Thoracic aorta (tissue), 2 donors: Measurements from ENCODE around the gene CHD9. TPM values are rescaled to one million over a fixed set of nuclear protein-coding genes. Genes with fewer than 3 reads are reported as not detected.

Experiments used
- ATAC-seq: fragments of 150-250 bp; one replicate; pipeline ENCODE4 v1.8.0; 2017; ENCODE audit warnings: low read depth; ENCODE audit not compliant: insufficient number of reproducible peaks, low FRiP score
- DNase-seq: peaks from one replicate; pipeline ENCODE4 v3.0.0-alpha.2; 2020; ENCODE audit warnings: low spot score
- H3K27ac ChIP-seq, 2 donors: fragments of 200-600 bp; sonication (generic); 1 replicate in 1 of 2; 2 replicates in 1 of 2; pipeline ENCODE4 v1.5.1; 2016; ENCODE audit warnings: mild to moderate bottlenecking in 2 of 2, moderate library complexity in 2 of 2
- H3K27me3 ChIP-seq: fragments of 200-600 bp; sonication (generic); replicated peaks from 2 replicates; pipeline ENCODE4 v1.6.0; 2016; ENCODE audit warnings: mild to moderate bottlenecking; ENCODE audit not compliant: insufficient read depth
- H3K36me3 ChIP-seq: fragments of 200-600 bp; sonication (generic); one replicate; pipeline ENCODE4 v1.5.1; 2016
- H3K4me1 ChIP-seq, 2 donors: fragments of 200-600 bp; sonication (generic); 1 replicate in 1 of 2; 2 replicates in 1 of 2; pipeline versions ENCODE4 v1.5.1 to v1.6.0; 2016; ENCODE audit warnings: low read depth in 2 of 2, mild to moderate bottlenecking in 1 of 2; ENCODE audit not compliant: control insufficient read depth in 1 of 2
- H3K4me3 ChIP-seq: fragments of 200-600 bp; sonication (generic); 2 replicates; pipeline ENCODE4 v1.5.1; 2016; ENCODE audit warnings: mild to moderate bottlenecking
- H3K9me3 ChIP-seq: fragments of 200-600 bp; sonication (generic); 2 replicates; pipeline ENCODE4 v1.5.1; 2016
- total RNA-seq, 2 donors: library from RNA; depleted of rRNA; stranded (reverse); fragments of >200 nt; gene quantifications; one replicate each; pipeline versions ENCODE4 v1.1.0 to v1.2.3, GENCODE V29; 2016
- TF ChIP-seq, protein P1 (sequence below): fragments of 200-600 bp; sonication (generic); IDR thresholded peaks from one replicate; pipeline ENCODE4 v1.5.1; 2019; ENCODE audit warnings: antibody characterized with exemption

CHD9 gene
- total RNA-seq, 2 donors from 2014 or later = 71.3 to 152 TPM

- no peak for ATAC-seq
- Histone ChIP-seq H3K4me1 (peaks cover 0 to 4% of the 10 kb centered on the region in 2 donors), H3K9me3 (no peaks in the 10 kb centered on the region), H3K4me3 (no peak overlapping the region), H3K27me3 (no peaks in the 10 kb centered on the region), H3K36me3 (no peaks in the 10 kb centered on the region), H3K27ac (no peak overlapping the region)
- TF ChIP-seq, protein P1, sequence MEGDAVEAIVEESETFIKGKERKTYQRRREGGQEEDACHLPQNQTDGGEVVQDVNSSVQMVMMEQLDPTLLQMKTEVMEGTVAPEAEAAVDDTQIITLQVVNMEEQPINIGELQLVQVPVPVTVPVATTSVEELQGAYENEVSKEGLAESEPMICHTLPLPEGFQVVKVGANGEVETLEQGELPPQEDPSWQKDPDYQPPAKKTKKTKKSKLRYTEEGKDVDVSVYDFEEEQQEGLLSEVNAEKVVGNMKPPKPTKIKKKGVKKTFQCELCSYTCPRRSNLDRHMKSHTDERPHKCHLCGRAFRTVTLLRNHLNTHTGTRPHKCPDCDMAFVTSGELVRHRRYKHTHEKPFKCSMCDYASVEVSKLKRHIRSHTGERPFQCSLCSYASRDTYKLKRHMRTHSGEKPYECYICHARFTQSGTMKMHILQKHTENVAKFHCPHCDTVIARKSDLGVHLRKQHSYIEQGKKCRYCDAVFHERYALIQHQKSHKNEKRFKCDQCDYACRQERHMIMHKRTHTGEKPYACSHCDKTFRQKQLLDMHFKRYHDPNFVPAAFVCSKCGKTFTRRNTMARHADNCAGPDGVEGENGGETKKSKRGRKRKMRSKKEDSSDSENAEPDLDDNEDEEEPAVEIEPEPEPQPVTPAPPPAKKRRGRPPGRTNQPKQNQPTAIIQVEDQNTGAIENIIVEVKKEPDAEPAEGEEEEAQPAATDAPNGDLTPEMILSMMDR = no peak
- DNase-seq = no peak
Measured at GRCh38 chr16:53115773-53116172, 61.0 kb downstream of the CHD9 start.

GRCh38 chr16:53121043-53121620 is 66.3 kb downstream of the CHD9 start:
- H3K27ac ChIP-seq = no peak overlapping the region
- DNase-seq (no peak), ATAC-seq (no peak)
- no peaks in the 10 kb centered on the region for H3K4me1 ChIP-seq
- no peaks in the 10 kb centered on the region for H3K27me3 ChIP-seq
- H3K9me3 ChIP-seq = no peaks in the 10 kb centered on the region
- H3K4me3 ChIP-seq = no peak overlapping the region
- H3K36me3 ChIP-seq = no peaks in the 10 kb centered on the region
- TF ChIP-seq, protein P1 = no peak

GRCh38 chr16:53121661-53122060 is 66.9 kb downstream of the CHD9 start:
- Histone ChIP-seq H3K4me3 (no peak overlapping the region), H3K27ac (no peak overlapping the region), H3K27me3 (no peaks in the 10 kb centered on the region), H3K4me1 (no peaks in the 10 kb centered on the region), H3K36me3 (no peaks in the 10 kb centered on the region), H3K9me3 (no peaks in the 10 kb centered on the region)
- TF ChIP-seq, protein P1 = no peak
- ATAC-seq = no peak
- DNase-seq = no peak

DNA sequence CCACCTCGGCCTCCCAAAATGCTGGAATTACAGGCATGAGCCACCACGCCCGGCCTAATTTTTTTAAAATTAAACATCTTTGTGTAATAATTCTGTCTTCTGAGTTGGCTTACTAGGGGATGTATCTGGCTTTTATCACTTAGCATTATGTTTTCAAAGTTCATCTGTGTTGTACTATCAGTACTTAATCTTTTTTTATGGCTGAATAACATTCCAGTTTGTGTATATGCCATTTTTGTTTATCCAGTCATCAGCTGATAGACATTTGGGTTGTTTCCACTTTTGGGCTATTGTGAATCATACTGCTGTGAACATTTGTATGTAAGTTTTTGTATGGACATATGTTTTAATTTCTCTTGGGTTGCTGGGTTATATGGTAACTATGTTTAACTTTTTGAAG is 69.0 kb downstream of the CHD9 start:
- H3K36me3 ChIP-seq = no peaks in the 10 kb centered on the region
- no peaks in the 10 kb centered on the region for H3K4me1 ChIP-seq
- H3K4me3 ChIP-seq = no peak overlapping the region
- H3K9me3 ChIP-seq = no peaks in the 10 kb centered on the region
- DNase-seq = no peak
- H3K27ac ChIP-seq = no peak overlapping the region
- TF ChIP-seq, protein P1 = no peak
- no peaks in the 10 kb centered on the region for H3K27me3 ChIP-seq
- no peak for ATAC-seq

- peaks cover 2 to 10% of the 10 kb centered on the region in 2 donors for H3K4me1 ChIP-seq
- no peak for ATAC-seq
- H3K27ac ChIP-seq = no peak overlapping the region
- H3K9me3 ChIP-seq = no peaks in the 10 kb centered on the region
- H3K4me3 ChIP-seq = no peak overlapping the region
- DNase-seq = no peak
- no peaks in the 10 kb centered on the region for H3K27me3 ChIP-seq
- no peaks in the 10 kb centered on the region for H3K36me3 ChIP-seq
- TF ChIP-seq, protein P1 = no peak
Measured at GRCh38 chr16:53126390-53126789, 71.6 kb downstream of the CHD9 start.
